IPS-15b (cell line): ENCODE results near the gene DPEP1.
A peak's percentile ranks its signal among the peaks of the same experiment; 100 is the strongest.
"Not testable (repeated sequence)": the region's sequence is repeated elsewhere in the genome, so short reads cannot be mapped to it uniquely, and the experiment has no call there.

ENCODE experiments used
- H3K27me3 ChIP-seq: one replicate; pipeline ENCODE4 v1.6.1; 2013; ENCODE audit warnings: low read length; ENCODE audit not compliant: control insufficient read depth, insufficient read depth
- H3K36me3 ChIP-seq: one replicate; pipeline ENCODE4 v1.6.1; 2013; ENCODE audit warnings: low read length; ENCODE audit not compliant: control insufficient read depth, insufficient read depth
- H3K4me1 ChIP-seq: one replicate; pipeline ENCODE4 v1.6.1; 2013; ENCODE audit warnings: mild to moderate bottlenecking, low read length; ENCODE audit not compliant: control insufficient read depth, insufficient read depth
- H3K4me3 ChIP-seq: one replicate; pipeline ENCODE4 v1.5.1; 2013; ENCODE audit warnings: low read depth, low read length
- H3K9ac ChIP-seq: one replicate; pipeline ENCODE4 v1.6.1; 2013; ENCODE audit warnings: low read depth, mild to moderate bottlenecking, low read length
- H3K9me3 ChIP-seq: one replicate; pipeline ENCODE4 v1.6.1; 2013; ENCODE audit warnings: mild to moderate bottlenecking, low read length; ENCODE audit not compliant: control insufficient read depth, insufficient read depth

DPEP1 gene

GRCh38 chr16:89669755-89670154 is 56.3 kb downstream of the DPEP1 start:
- H3K9ac ChIP-seq, result no peak overlapping the region
- no peaks in the 10 kb centered on the region for H3K27me3 ChIP-seq
- H3K36me3 ChIP-seq, result no peaks in the 10 kb centered on the region
- no peaks in the 10 kb centered on the region for H3K9me3 ChIP-seq
- no peaks in the 10 kb centered on the region for H3K4me1 ChIP-seq
- no peak overlapping the region for H3K4me3 ChIP-seq

GRCh38 chr16:89670496-89671431 is 57.3 kb downstream of the DPEP1 start:
- H3K4me3 ChIP-seq, result no peak overlapping the region
- no peak overlapping the region for H3K9ac ChIP-seq
- H3K9me3 ChIP-seq, result no peaks in the 10 kb centered on the region
- no peaks in the 10 kb centered on the region for H3K27me3 ChIP-seq
- H3K4me1 ChIP-seq, result no peaks in the 10 kb centered on the region
- no peaks in the 10 kb centered on the region for H3K36me3 ChIP-seq

GRCh38 chr16:89671565-89671964 is 58.1 kb downstream of the DPEP1 start:
- H3K4me1 ChIP-seq, H3K9me3 ChIP-seq, H3K36me3 ChIP-seq, H3K4me3 ChIP-seq, H3K9ac ChIP-seq, H3K27me3 ChIP-seq: not testable (repeated sequence)

GRCh38 chr16:89672177-89672941 is 58.9 kb downstream of the DPEP1 start:
- Histone ChIP-seq H3K4me1 (no peaks in the 10 kb centered on the region), H3K4me3 (no peak overlapping the region), H3K9ac (no peak overlapping the region), H3K27me3 (no peaks in the 10 kb centered on the region), H3K9me3 (no peaks in the 10 kb centered on the region), H3K36me3 (no peaks in the 10 kb centered on the region)

- no peaks in the 10 kb centered on the region for H3K4me1 ChIP-seq
- no peak overlapping the region for H3K9ac ChIP-seq
- peaks cover 4% of the 10 kb centered on the region for H3K9me3 ChIP-seq
- H3K4me3 ChIP-seq, result no peak overlapping the region
- H3K27me3 ChIP-seq, result no peaks in the 10 kb centered on the region
- H3K36me3 ChIP-seq, result no peaks in the 10 kb centered on the region
These were observed 64.8 kb downstream of the DPEP1 start for GRCh38 chr16:89678258-89678657.

DNA sequence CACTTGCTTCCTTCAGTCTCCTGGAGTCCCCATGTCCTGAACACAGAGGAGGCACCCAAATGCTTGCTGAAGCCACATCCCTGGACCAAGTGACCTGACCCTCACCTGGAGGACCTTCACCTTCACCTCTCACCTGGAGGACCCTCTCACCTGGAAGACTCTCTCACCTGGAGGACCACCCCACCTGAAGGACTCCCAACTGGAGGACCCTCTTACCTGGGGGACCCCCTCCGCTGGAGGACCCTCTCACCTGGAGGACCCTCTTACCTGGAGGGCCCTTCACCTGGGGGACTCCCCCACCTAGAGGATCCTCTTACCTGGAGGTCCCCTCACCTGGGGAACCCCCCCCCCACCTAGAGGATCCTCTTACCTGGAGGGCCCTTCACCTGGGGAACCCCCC is 72.5 kb downstream of the DPEP1 start:
- peaks cover 7% of the 10 kb centered on the region for H3K9me3 ChIP-seq
- no peaks in the 10 kb centered on the region for H3K27me3 ChIP-seq
- no peak overlapping the region for H3K9ac ChIP-seq
- peaks cover 17% of the 10 kb centered on the region for H3K36me3 ChIP-seq
- H3K4me1 ChIP-seq, result peaks cover 4% of the 10 kb centered on the region
- H3K4me3 ChIP-seq, result no peak overlapping the region

GRCh38 chr16:89686520-89687091 is 73.2 kb downstream of the DPEP1 start, which contains the start of gene CDK10:
TSS of gene CDK10 (plus strand) at chr16:89686689. CDS start at chr16:89686711, 22 bp downstream.
- Histone ChIP-seq H3K9me3 (peaks cover 2% of the 10 kb centered on the region), H3K9ac (peak within 1 kb of the TSS; percentile 60), H3K4me1 (peaks cover 4% of the 10 kb centered on the region), H3K36me3 (peaks cover 22% of the 10 kb centered on the region), H3K27me3 (no peaks in the 10 kb centered on the region), H3K4me3 (peak within 1 kb of the TSS; percentile 87)

- Histone ChIP-seq H3K4me1 (peaks cover 4% of the 10 kb centered on the region), H3K27me3 (no peaks in the 10 kb centered on the region), H3K9me3 (peaks cover 2% of the 10 kb centered on the region), H3K9ac (peak overlapping the region; percentile 60), H3K36me3 (peaks cover 24% of the 10 kb centered on the region), H3K4me3 (peak overlapping the region; percentile 87)
These were observed 73.9 kb downstream of the DPEP1 start for GRCh38 chr16:89687092-89687940.
